ENCODE results near the gene PTPRCAP. TPM values are rescaled to one million over a fixed set of nuclear protein-coding genes. Genes with fewer than 3 reads are reported as not detected.
A peak's percentile ranks its signal among the peaks of the same experiment; 100 is the strongest.
"Not testable (repeated sequence)": the region's sequence is repeated elsewhere in the genome, so short reads cannot be mapped to it uniquely, and the experiment has no call there.

Gene PTPRCAP
- total and polyA plus RNA-seq, 2 experiments from 2014 or later = 0.43 TPM; not detected in 1

- no peaks in the 10 kb centered on the region for H3F3A ChIP-seq (ENCODE audit: insufficient read depth)
- H3K4me1 ChIP-seq (ENCODE audit: insufficient read depth) = peaks cover 6% of the 10 kb centered on the region
- no peaks in the 10 kb centered on the region for H3K9me3 ChIP-seq (ENCODE audit: low read depth)
- H3K79me2 ChIP-seq (ENCODE audit: insufficient read depth) = peaks cover 6% of the 10 kb centered on the region
- H4K20me1 ChIP-seq (ENCODE audit: insufficient read depth) = no peaks in the 10 kb centered on the region
- no peak for TF ChIP-seq EZH2phosphoT487 (IDR thresholded peaks at IDR 0.05; ENCODE audit: insufficient read depth, low read depth)
- no peak for TF ChIP-seq EZH2 (IDR thresholded peaks at IDR 0.05; ENCODE audit: insufficient read depth, poor library complexity, severe bottlenecking)
- 79 to 84% methylated on average over 9 of the region's 9 CpGs for WGBS, 2 experiments (ENCODE audit: low coverage in 1 of 2, low lambda C conversion rate in 2 of 2, missing lambda C conversion rate in 2 of 2)
- H3K9me2 ChIP-seq (ENCODE audit: insufficient read depth) = no peaks in the 10 kb centered on the region
- no peak overlapping the region for H3K9ac ChIP-seq
- no peaks in the 10 kb centered on the region for H3K36me3 ChIP-seq (ENCODE audit: low read depth)
- H3K4me2 ChIP-seq (ENCODE audit: unreplicated experiment) = no peak overlapping the region
- peaks cover 9% of the 10 kb centered on the region; the same call in 1 of the 2 replicates for H3K27me3 ChIP-seq (replicated peaks; ENCODE audit: insufficient read depth)
- DNase-seq = no peak
- H2AFZ ChIP-seq = no peak overlapping the region
- no peak overlapping the region for H3K27ac ChIP-seq
- in situ Hi-C loops (cut with MboI) = no loop called here
- no peak overlapping the region for H3K4me3 ChIP-seq
These were observed 31.7 kb downstream of the PTPRCAP start for GRCh38 chr11:67405688-67406339.

GRCh38 chr11:67405196-67405567 is 32.3 kb downstream of the PTPRCAP start:
- no peaks in the 10 kb centered on the region for H3K36me3 ChIP-seq (ENCODE audit: low read depth)
- no peak overlapping the region for H3K4me3 ChIP-seq
- H3K27me3 ChIP-seq (replicated peaks; ENCODE audit: insufficient read depth) = peaks cover 6% of the 10 kb centered on the region; the same call in 1 of the 2 replicates
- in situ Hi-C loops (cut with MboI) = no loop called here
- H2AFZ ChIP-seq = no peak overlapping the region
- H3K9me2 ChIP-seq (ENCODE audit: insufficient read depth) = no peaks in the 10 kb centered on the region
- no peaks in the 10 kb centered on the region for H3K9me3 ChIP-seq (ENCODE audit: low read depth)
- H3K27ac ChIP-seq = no peak overlapping the region
- peaks cover 6% of the 10 kb centered on the region for H3K4me1 ChIP-seq (ENCODE audit: insufficient read depth)
- no peaks in the 10 kb centered on the region for H4K20me1 ChIP-seq (ENCODE audit: insufficient read depth)
- peaks cover 12% of the 10 kb centered on the region for H3K79me2 ChIP-seq (ENCODE audit: insufficient read depth)
- H3K4me2 ChIP-seq (ENCODE audit: unreplicated experiment) = no peak overlapping the region
- TF ChIP-seq EZH2phosphoT487 (IDR thresholded peaks at IDR 0.05; ENCODE audit: insufficient read depth, low read depth) = no peak
- no peak for TF ChIP-seq EZH2 (IDR thresholded peaks at IDR 0.05; ENCODE audit: insufficient read depth, poor library complexity, severe bottlenecking)
- no peak for DNase-seq
- H3F3A ChIP-seq (ENCODE audit: insufficient read depth) = no peaks in the 10 kb centered on the region
- H3K9ac ChIP-seq = no peak overlapping the region
- 89 to 93% methylated on average over 6 of the region's 6 CpGs for WGBS, 2 experiments (ENCODE audit: low coverage in 1 of 2, low lambda C conversion rate in 2 of 2, missing lambda C conversion rate in 2 of 2)

- Histone ChIP-seq H3F3A (ENCODE audit: insufficient read depth) (no peaks in the 10 kb centered on the region), H4K20me1 (ENCODE audit: insufficient read depth) (no peaks in the 10 kb centered on the region), H3K79me2 (ENCODE audit: insufficient read depth) (peaks cover 17% of the 10 kb centered on the region), H3K9me2 (ENCODE audit: insufficient read depth) (no peaks in the 10 kb centered on the region), H3K4me3 (no peak overlapping the region), H3K9me3 (ENCODE audit: low read depth) (no peaks in the 10 kb centered on the region), H3K4me2 (ENCODE audit: unreplicated experiment) (no peak overlapping the region), H3K4me1 (ENCODE audit: insufficient read depth) (peaks cover 6% of the 10 kb centered on the region), H3K9ac (no peak overlapping the region), H3K27me3 (replicated peaks; ENCODE audit: insufficient read depth) (peaks cover 6% of the 10 kb centered on the region; the same call in 1 of the 2 replicates), H3K36me3 (ENCODE audit: low read depth) (no peaks in the 10 kb centered on the region), H2AFZ (no peak overlapping the region), H3K27ac (no peak overlapping the region)
- 57 to 61% methylated on average over 12 to 13 of the region's 13 CpGs for WGBS, 2 experiments (ENCODE audit: low coverage in 1 of 2, low lambda C conversion rate in 2 of 2, missing lambda C conversion rate in 2 of 2)
- in situ Hi-C loops (cut with MboI) = no loop called here
- DNase-seq = no peak
- TF ChIP-seq EZH2 (IDR thresholded peaks at IDR 0.05; ENCODE audit: insufficient read depth, poor library complexity, severe bottlenecking) (no peak), EZH2phosphoT487 (IDR thresholded peaks at IDR 0.05; ENCODE audit: insufficient read depth, low read depth) (no peak)
These were observed 32.8 kb downstream of the PTPRCAP start for GRCh38 chr11:67404515-67405195.

- H3K27ac ChIP-seq; H3K27me3 ChIP-seq (replicated peaks; ENCODE audit: insufficient read depth); H3K36me3 ChIP-seq (ENCODE audit: low read depth); H3F3A ChIP-seq (ENCODE audit: insufficient read depth); H3K9ac ChIP-seq; H3K4me1 ChIP-seq (ENCODE audit: insufficient read depth); in situ Hi-C loops (cut with MboI); H3K4me2 ChIP-seq (ENCODE audit: unreplicated experiment); H4K20me1 ChIP-seq (ENCODE audit: insufficient read depth); H3K4me3 ChIP-seq; H3K9me3 ChIP-seq (ENCODE audit: low read depth); DNase-seq; H2AFZ ChIP-seq; H3K9me2 ChIP-seq (ENCODE audit: insufficient read depth): not testable (repeated sequence)
- WGBS, 2 experiments (ENCODE audit: low coverage in 1 of 2, low lambda C conversion rate in 2 of 2, missing lambda C conversion rate in 2 of 2) = 95% methylated on average over 9 of the region's 9 CpGs
- peaks cover 24% of the 10 kb centered on the region for H3K79me2 ChIP-seq (ENCODE audit: insufficient read depth)
These were observed 34.4 kb downstream of the PTPRCAP start for GRCh38 chr11:67403085-67403484.

- Histone ChIP-seq H3K4me3 (peak overlapping the region; percentile 70), H3K9ac (peak overlapping the region; percentile 95), H3K79me2 (ENCODE audit: insufficient read depth) (peaks cover 24% of the 10 kb centered on the region), H3K27ac (peak overlapping the region; percentile 74), H2AFZ (peak overlapping the region; percentile 98), H3K4me2 (ENCODE audit: unreplicated experiment) (peak overlapping the region; percentile 85)
- H4K20me1 ChIP-seq (ENCODE audit: insufficient read depth); H3F3A ChIP-seq (ENCODE audit: insufficient read depth); H3K4me1 ChIP-seq (ENCODE audit: insufficient read depth); in situ Hi-C loops (cut with MboI); H3K9me3 ChIP-seq (ENCODE audit: low read depth); DNase-seq; H3K27me3 ChIP-seq (replicated peaks; ENCODE audit: insufficient read depth); H3K9me2 ChIP-seq (ENCODE audit: insufficient read depth); H3K36me3 ChIP-seq (ENCODE audit: low read depth): not testable (repeated sequence)
- WGBS, 2 experiments (ENCODE audit: low coverage in 1 of 2, low lambda C conversion rate in 2 of 2, missing lambda C conversion rate in 2 of 2) = 50 to 59% methylated on average over 19 of the region's 19 CpGs
These were observed 35.2 kb downstream of the PTPRCAP start for GRCh38 chr11:67402192-67402839.

Data from GM23248 (cell line).